Thoracic aorta (tissue), 2 donors: ENCODE data around the gene NUP153. TPM values are rescaled to one million over a fixed set of nuclear protein-coding genes. Genes with fewer than 3 reads are reported as not detected.

Experiments used
- ATAC-seq: fragments of 150-250 bp; one replicate; pipeline ENCODE4 v1.8.0; 2017; ENCODE audit warnings: low read depth; ENCODE audit not compliant: insufficient number of reproducible peaks, low FRiP score
- DNase-seq: peaks from one replicate; pipeline ENCODE4 v3.0.0-alpha.2; 2020; ENCODE audit warnings: low spot score
- H3K27ac ChIP-seq, 2 donors: fragments of 200-600 bp; sonication (generic); 1 replicate in 1 of 2; 2 replicates in 1 of 2; pipeline ENCODE4 v1.5.1; 2016; ENCODE audit warnings: mild to moderate bottlenecking in 2 of 2, moderate library complexity in 2 of 2
- H3K27me3 ChIP-seq: fragments of 200-600 bp; sonication (generic); replicated peaks from 2 replicates; pipeline ENCODE4 v1.6.0; 2016; ENCODE audit warnings: mild to moderate bottlenecking; ENCODE audit not compliant: insufficient read depth
- H3K36me3 ChIP-seq: fragments of 200-600 bp; sonication (generic); one replicate; pipeline ENCODE4 v1.5.1; 2016
- H3K4me1 ChIP-seq, 2 donors: fragments of 200-600 bp; sonication (generic); 1 replicate in 1 of 2; 2 replicates in 1 of 2; pipeline versions ENCODE4 v1.5.1 to v1.6.0; 2016; ENCODE audit warnings: low read depth in 2 of 2, mild to moderate bottlenecking in 1 of 2; ENCODE audit not compliant: control insufficient read depth in 1 of 2
- H3K4me3 ChIP-seq: fragments of 200-600 bp; sonication (generic); 2 replicates; pipeline ENCODE4 v1.5.1; 2016; ENCODE audit warnings: mild to moderate bottlenecking
- H3K9me3 ChIP-seq: fragments of 200-600 bp; sonication (generic); 2 replicates; pipeline ENCODE4 v1.5.1; 2016
- CTCF ChIP-seq: fragments of 200-600 bp; sonication (generic); IDR thresholded peaks from one replicate; pipeline ENCODE4 v1.5.1; 2019; ENCODE audit warnings: antibody characterized with exemption
- total RNA-seq, 2 donors: library from RNA; depleted of rRNA; stranded (reverse); fragments of >200 nt; gene quantifications; one replicate each; pipeline versions ENCODE4 v1.1.0 to v1.2.3, GENCODE V29; 2016

Gene NUP153
- total RNA-seq, 2 donors from 2014 or later, result 31.5 to 44.6 TPM

GRCh38 chr6:17729223-17730077 lies 22.7 kb upstream of the NUP153 start:
- TF ChIP-seq CTCF, result no peak
- ATAC-seq, result no peak
- DNase-seq, result no peak
- peaks cover 0 to 4% of the 10 kb centered on the region in 2 donors for H3K4me1 ChIP-seq
- H3K36me3 ChIP-seq, result no peaks in the 10 kb centered on the region
- H3K27ac ChIP-seq, result no peak overlapping the region
- H3K27me3 ChIP-seq, result no peaks in the 10 kb centered on the region
- H3K4me3 ChIP-seq, result no peak overlapping the region
- no peaks in the 10 kb centered on the region for H3K9me3 ChIP-seq

- no peak overlapping the region for H3K27ac ChIP-seq
Measured at GRCh38 chr6:17728551-17729222, 22.0 kb upstream of the NUP153 start.

GRCh38 chr6:17725083-17725482 lies 18.4 kb upstream of the NUP153 start:
- H3K36me3 ChIP-seq, result no peaks in the 10 kb centered on the region
- no peak for DNase-seq
- no peak for ATAC-seq
- TF ChIP-seq CTCF, result no peak
- no peaks in the 10 kb centered on the region for H3K27me3 ChIP-seq
- H3K27ac ChIP-seq, result no peak overlapping the region
- peaks cover 0 to 4% of the 10 kb centered on the region in 2 donors for H3K4me1 ChIP-seq
- no peak overlapping the region for H3K4me3 ChIP-seq
- H3K9me3 ChIP-seq, result no peaks in the 10 kb centered on the region

More at GRCh38 chr6:17728551-17729222, 22.0 kb upstream of the NUP153 start:
- no peak for DNase-seq
- Histone ChIP-seq H3K4me3 (no peak overlapping the region), H3K27me3 (no peaks in the 10 kb centered on the region), H3K9me3 (no peaks in the 10 kb centered on the region), H3K36me3 (no peaks in the 10 kb centered on the region), H3K4me1 (peaks cover 0 to 4% of the 10 kb centered on the region in 2 donors)
- ATAC-seq, result no peak
- TF ChIP-seq CTCF, result no peak

- ATAC-seq (no peak), DNase-seq (no peak)
- no peaks in the 10 kb centered on the region for H3K27me3 ChIP-seq
- H3K36me3 ChIP-seq, result no peaks in the 10 kb centered on the region
- no peak overlapping the region for H3K4me3 ChIP-seq
- no peak overlapping the region for H3K27ac ChIP-seq
- peaks cover 0 to 4% of the 10 kb centered on the region in 2 donors for H3K4me1 ChIP-seq
- no peaks in the 10 kb centered on the region for H3K9me3 ChIP-seq
- no peak for TF ChIP-seq CTCF
Measured at GRCh38 chr6:17724341-17724740, 17.6 kb upstream of the NUP153 start.

GRCh38 chr6:17721671-17722070 lies 14.9 kb upstream of the NUP153 start:
- H3K36me3 ChIP-seq, result no peaks in the 10 kb centered on the region
- no peak for DNase-seq
- peaks cover 0 to 4% of the 10 kb centered on the region in 2 donors for H3K4me1 ChIP-seq
- no peak overlapping the region for H3K27ac ChIP-seq
- peak; percentile 28 for ATAC-seq
- no peaks in the 10 kb centered on the region for H3K27me3 ChIP-seq
- no peak for TF ChIP-seq CTCF
- no peak overlapping the region for H3K4me3 ChIP-seq
- no peaks in the 10 kb centered on the region for H3K9me3 ChIP-seq
